22Rv1 (cell line): ENCODE data around the gene ZSCAN29.
"Not testable (repeated sequence)": the region's sequence is repeated elsewhere in the genome, so short reads cannot be mapped to it uniquely, and the experiment has no call there.

Experiments used
- H3K27ac ChIP-seq: fragments of 450-650 bp; 2 replicates; pipeline ENCODE4 v1.5.1; 2017
- CTCF ChIP-seq: fragments of 450-650 bp; IDR thresholded peaks from 2 replicates; pipeline ENCODE4 v1.5.1; 2017; ENCODE audit warnings: mild to moderate bottlenecking
- ZFX ChIP-seq: fragments of 450-650 bp; IDR thresholded peaks from 2 replicates; pipeline ENCODE4 v1.6.1; 2017; ENCODE audit warnings: antibody characterized with exemption, borderline replicate concordance

ZSCAN29 gene

GRCh38 chr15:43406808-43407207, 36.0 kb upstream of the ZSCAN29 start:
- TF ChIP-seq ZFX (no peak), CTCF (no peak)
- H3K27ac ChIP-seq = no peak overlapping the region

- no peak for TF ChIP-seq CTCF
- no peak for TF ChIP-seq ZFX
- H3K27ac ChIP-seq = no peak overlapping the region
These were observed 35.3 kb upstream of the ZSCAN29 start for GRCh38 chr15:43406189-43406588.

- TF ChIP-seq ZFX (no peak), CTCF (no peak)
- no peak overlapping the region; the same call in 1 of the 2 replicates for H3K27ac ChIP-seq
These were observed 33.3 kb upstream of the ZSCAN29 start for GRCh38 chr15:43404130-43404529.

- no peak overlapping the region; the same call in 1 of the 2 replicates for H3K27ac ChIP-seq
- no peak for TF ChIP-seq ZFX
- no peak for TF ChIP-seq CTCF
These were observed 32.8 kb upstream of the ZSCAN29 start for GRCh38 chr15:43403616-43404015.

GRCh38 chr15:43402255-43402654, 31.4 kb upstream of the ZSCAN29 start:
- TF ChIP-seq ZFX (no peak), CTCF (no peak)
- H3K27ac ChIP-seq = no peak overlapping the region

GRCh38 chr15:43393592-43393991, 22.7 kb upstream of the ZSCAN29 start:
- not testable (repeated sequence) for H3K27ac ChIP-seq

- H3K27ac ChIP-seq = no peak overlapping the region
- TF ChIP-seq ZFX = no peak
- TF ChIP-seq CTCF = no peak
These were observed 19.9 kb upstream of the ZSCAN29 start for GRCh38 chr15:43390723-43391122.

GRCh38 chr15:43383070-43383469, 12.2 kb upstream of the ZSCAN29 start:
- TF ChIP-seq ZFX (no peak), CTCF (no peak)
- H3K27ac ChIP-seq = no peak overlapping the region
